Breast epithelium (tissue), 4 donors: ENCODE data around the gene ERFL. TPM values are rescaled to one million over a fixed set of nuclear protein-coding genes. Genes with fewer than 3 reads are reported as not detected.

Source experiments
- DNase-seq, 2 donors: peaks; one replicate each; pipeline ENCODE4 v3.0.0-alpha.2; 2019; ENCODE audit warnings: low spot score in 2 of 2
- H3K27ac ChIP-seq, 2 donors: fragments of 200-600 bp; sonication (generic) in 1 of 2; one replicate each; pipeline ENCODE4 v1.5.1; 2016 to 2019; ENCODE audit warnings: mild to moderate bottlenecking in 1 of 2
- H3K27me3 ChIP-seq, 2 donors: fragments of 200-600 bp; sonication (generic) in 1 of 2; one replicate each; pipeline versions ENCODE4 v1.5.1 to v1.6.0; 2017 to 2019; ENCODE audit warnings: control low read depth in 1 of 2, mild to moderate bottlenecking in 1 of 2
- H3K36me3 ChIP-seq: fragments of 200-600 bp; one replicate; pipeline ENCODE4 v1.5.1; 2019
- H3K4me1 ChIP-seq, 2 donors: fragments of 200-600 bp; sonication (generic); one replicate each; pipeline ENCODE4 v1.5.1; 2016 to 2019; ENCODE audit warnings: control low read depth in 1 of 2
- H3K4me3 ChIP-seq, 3 donors: fragments of 200-600 bp; sonication (generic); 1 replicate in 2 of 3; 2 replicates in 1 of 3; pipeline ENCODE4 v1.5.1; 2016 to 2019; ENCODE audit warnings: mild to moderate bottlenecking in 3 of 3, moderate library complexity in 2 of 3
- H3K9me3 ChIP-seq, 2 donors: fragments of 200-600 bp; sonication (generic) in 1 of 2; one replicate each; pipeline ENCODE4 v1.5.1; 2016 to 2019; ENCODE audit warnings: control low read depth in 1 of 2
- CTCF ChIP-seq, 3 donors: fragments of 450-650 bp; IDR thresholded peaks; one replicate each; pipeline ENCODE4 v1.5.1; 2016 to 2017; ENCODE audit warnings: antibody characterized with exemption in 3 of 3, mild to moderate bottlenecking in 3 of 3, moderate library complexity in 3 of 3
- POLR2A ChIP-seq: fragments of 450-650 bp; IDR thresholded peaks from one replicate; pipeline ENCODE4 v1.6.1; 2016; ENCODE audit warnings: antibody characterized with exemption, mild to moderate bottlenecking, moderate library complexity
- POLR2AphosphoS5 ChIP-seq, 3 donors: sonication (generic); formaldehyde crosslinking; IDR thresholded peaks; one replicate each; pipeline ENCODE4 v1.6.1; 2017; ENCODE audit warnings: antibody characterized with exemption in 3 of 3
- intact Hi-C: fragments of 100-400 bp; cut with DNase I; formaldehyde crosslinking; loops from one replicate; pipeline ENCODE4 v1.15.1; 2023; ENCODE audit warnings: low total_unique reads
- total RNA-seq, 3 donors: library from RNA; depleted of rRNA; stranded (reverse); fragments of >200 nt; gene quantifications; one replicate each; pipeline ENCODE4 v1.1.0, GENCODE V29; 2016

The ERFL gene
- total RNA-seq, 3 donors from 2014 or later: 0.15 TPM; not detected in 2

- Histone ChIP-seq H3K4me1 (peaks cover 0 to 11% of the 10 kb centered on the region in 2 donors), H3K9me3 (no peaks in the 10 kb centered on the region), H3K27me3 (no peaks in the 10 kb centered on the region), H3K4me3 (peak within 1 kb of the TSS; percentile 67 to 99 (median 78)), H3K27ac (peak within 1 kb of the TSS; percentile 89 to 95), H3K36me3 (no peaks in the 10 kb centered on the region)
- TF ChIP-seq POLR2A: peak; percentile 32
- no peak for TF ChIP-seq CTCF (IDR thresholded peaks at IDR 0.05)
- peak in 2 of 3 donors; percentile 49 to 75 for TF ChIP-seq POLR2AphosphoS5 (IDR thresholded peaks at IDR 0.05)
- intact Hi-C loops: loop anchor here (5.0 kb wide), 1 partner anchor 872 kb away; the partner anchor contains the start of gene CYP2A13
- peak; percentile 83 to 84 for DNase-seq
Observed at GRCh38 chr19:41959056-41960053, 31.1 kb upstream of the ERFL start, which contains the start of gene RABAC1. TSS of gene RABAC1 (minus strand) at chr19:41959321. CDS start at chr19:41959292, 29 bp downstream.

GRCh38 chr19:41958367-41959055 is 30.3 kb upstream of the ERFL start:
- intact Hi-C loops: loop anchor here (5.0 kb wide), 1 partner anchor 871 kb away; the partner anchor contains the start of gene CYP2A13
- Histone ChIP-seq H3K27me3 (no peaks in the 10 kb centered on the region), H3K9me3 (no peaks in the 10 kb centered on the region), H3K4me3 (peak overlapping the region; percentile 67 to 99 (median 78)), H3K36me3 (no peaks in the 10 kb centered on the region), H3K27ac (peak overlapping the region; percentile 89 to 95), H3K4me1 (peaks cover 0 to 11% of the 10 kb centered on the region in 2 donors)
- DNase-seq: peak; percentile 84 to 87
- TF ChIP-seq CTCF (IDR thresholded peaks at IDR 0.05) (no peak), POLR2AphosphoS5 (IDR thresholded peaks at IDR 0.05) (peak in 1 of 3 donors; percentile 49), POLR2A (peak; percentile 53)

GRCh38 chr19:41957838-41958366 is 29.7 kb upstream of the ERFL start:
- H3K4me1 ChIP-seq: peaks cover 0 to 11% of the 10 kb centered on the region in 2 donors
- DNase-seq: peak; percentile 71 to 78
- intact Hi-C loops: loop anchor here (5.0 kb wide), 1 partner anchor 871 kb away; the partner anchor contains the start of gene CYP2A13

More at GRCh38 chr19:41957838-41958366, 29.7 kb upstream of the ERFL start:
- H3K27me3 ChIP-seq: no peaks in the 10 kb centered on the region
- peak overlapping the region; percentile 67 to 99 (median 78) for H3K4me3 ChIP-seq
- TF ChIP-seq CTCF (IDR thresholded peaks at IDR 0.05) (peak; percentile 82 to 98 (median 87)), POLR2AphosphoS5 (IDR thresholded peaks at IDR 0.05) (peak in 1 of 3 donors; percentile 37), POLR2A (no peak)
- H3K27ac ChIP-seq: peak overlapping the region; percentile 89 to 95
- no peaks in the 10 kb centered on the region for H3K36me3 ChIP-seq
- H3K9me3 ChIP-seq: no peaks in the 10 kb centered on the region
